Measurements from ENCODE around the gene SELENON.

Gene SELENON

DNA sequence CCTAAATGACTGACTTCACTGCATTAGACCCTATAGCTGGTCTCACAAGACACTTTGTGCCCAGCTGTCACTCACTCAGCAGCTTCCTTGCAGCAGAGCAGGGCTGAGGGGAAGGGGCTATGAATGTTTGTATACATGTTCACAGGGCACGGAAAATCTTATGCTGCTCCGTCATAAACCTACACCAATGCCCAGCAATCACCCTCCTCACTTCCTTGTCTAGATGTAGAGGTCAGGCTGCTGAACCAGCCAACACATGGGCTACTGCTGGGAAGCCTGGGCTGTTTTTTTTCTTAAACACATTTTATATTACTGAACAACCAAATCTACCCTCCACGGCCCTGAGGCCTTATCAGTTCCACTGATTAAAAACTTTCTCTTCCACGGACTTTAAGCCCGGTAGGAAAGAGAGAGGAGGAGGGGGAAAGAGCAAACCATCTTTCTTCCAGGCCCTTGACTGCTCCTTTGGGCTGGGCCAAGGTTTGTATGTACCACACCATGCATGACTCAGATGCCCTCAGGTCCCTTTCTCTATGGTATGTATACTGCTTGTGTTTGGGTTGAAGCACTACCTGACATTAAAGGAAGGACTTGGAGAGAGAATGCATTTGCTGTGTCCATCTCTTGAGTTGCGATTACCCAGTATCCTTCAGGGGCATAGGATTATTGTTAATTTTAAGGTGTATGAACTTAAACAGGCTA lies 32.5 kb downstream of the SELENON start:
- Histone ChIP-seq H4K8ac (ENCODE audit: low read depth, low read length) (no peak overlapping the region), H3K4ac (ENCODE audit: low read depth, low read length) (no peak overlapping the region), H2AK5ac (ENCODE audit: low read length) (no peak overlapping the region), H3K36me3 (ENCODE audit: control insufficient read depth in 1 of 2, insufficient read depth in 2 of 2, low read length in 2 of 2) (peaks cover 22 to 58% of the 10 kb centered on the region in 2 experiments), H3K9ac (ENCODE audit: low read length) (no peak overlapping the region), H2BK5ac (ENCODE audit: low read depth, low read length, poor library complexity) (no peak overlapping the region), H3K4me3 (ENCODE audit: low read depth, low read length) (no peak overlapping the region), H2BK12ac (ENCODE audit: low read length) (no peak overlapping the region), H3K4me2 (ENCODE audit: low read length) (no peak overlapping the region), H2AFZ (ENCODE audit: insufficient read depth, low read length, poor library complexity) (no peak overlapping the region), H3K27ac (ENCODE audit: low read depth, low read length) (no peak overlapping the region), H2BK120ac (ENCODE audit: insufficient read depth, low read length, poor library complexity) (no peak overlapping the region), H3K14ac (ENCODE audit: low read length) (no peak overlapping the region), H3K79me1 (ENCODE audit: low read length) (no peaks in the 10 kb centered on the region), H4K91ac (ENCODE audit: low read depth, low read length) (no peak overlapping the region), H3K9me3 (ENCODE audit: insufficient read depth, low read depth, low read length) (no peaks in the 10 kb centered on the region), H3K23ac (ENCODE audit: low read length) (no peak overlapping the region), H3K27me3 (ENCODE audit: insufficient read depth, low read length) (no peaks in the 10 kb centered on the region), H3K4me1 (ENCODE audit: control insufficient read depth in 1 of 2, insufficient read depth in 2 of 2, low read length in 2 of 2) (peaks cover 0 to 2% of the 10 kb centered on the region in 2 experiments), H3K79me2 (ENCODE audit: control insufficient read depth, insufficient read depth, low read length, poor library complexity) (no peaks in the 10 kb centered on the region), H4K12ac (ENCODE audit: low read depth, low read length) (no peak overlapping the region), H3K18ac (ENCODE audit: low read length) (no peak overlapping the region)
- peak; percentile 82 to 91 for DNase-seq
- no CpG with 5 or more reads among the region's 6 CpGs for WGBS (ENCODE audit: extremely low coverage, insufficient coverage, insufficient read length)

DNA sequence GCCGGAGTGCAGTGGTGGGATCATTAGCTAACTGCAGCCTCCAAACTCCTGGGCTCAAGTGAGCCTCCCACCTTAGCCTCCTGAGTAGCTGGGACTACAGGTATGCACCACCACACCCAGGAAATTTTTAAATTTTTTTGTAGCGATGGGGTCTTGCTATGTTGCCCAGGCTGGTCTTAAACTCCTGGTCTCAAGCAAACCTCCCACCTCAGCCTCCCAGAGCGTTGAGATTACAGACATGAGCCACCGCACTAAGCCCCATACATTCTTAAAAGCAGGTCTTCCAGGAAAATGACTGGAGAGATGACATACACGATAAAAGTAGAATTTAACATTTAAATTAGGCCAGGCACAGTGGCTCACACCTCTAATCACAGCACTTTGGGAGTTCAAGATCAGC lies 33.2 kb downstream of the SELENON start:
- Histone ChIP-seq H3K9ac (ENCODE audit: low read length) (no peak overlapping the region), H2BK5ac (ENCODE audit: low read depth, low read length, poor library complexity) (no peak overlapping the region), H3K4ac (ENCODE audit: low read depth, low read length) (no peak overlapping the region), H3K79me2 (ENCODE audit: control insufficient read depth, insufficient read depth, low read length, poor library complexity) (no peaks in the 10 kb centered on the region), H2BK120ac (ENCODE audit: insufficient read depth, low read length, poor library complexity) (no peak overlapping the region), H4K12ac (ENCODE audit: low read depth, low read length) (no peak overlapping the region), H3K18ac (ENCODE audit: low read length) (no peak overlapping the region), H3K14ac (ENCODE audit: low read length) (no peak overlapping the region), H3K27ac (ENCODE audit: low read depth, low read length) (no peak overlapping the region), H4K91ac (ENCODE audit: low read depth, low read length) (no peak overlapping the region), H2AFZ (ENCODE audit: insufficient read depth, low read length, poor library complexity) (no peak overlapping the region), H3K4me2 (ENCODE audit: low read length) (no peak overlapping the region), H4K8ac (ENCODE audit: low read depth, low read length) (no peak overlapping the region), H3K79me1 (ENCODE audit: low read length) (no peaks in the 10 kb centered on the region), H2AK5ac (ENCODE audit: low read length) (no peak overlapping the region), H3K4me1 (ENCODE audit: control insufficient read depth in 1 of 2, insufficient read depth in 2 of 2, low read length in 2 of 2) (peaks cover 0 to 2% of the 10 kb centered on the region in 2 experiments), H3K27me3 (ENCODE audit: insufficient read depth, low read length) (no peaks in the 10 kb centered on the region), H3K23ac (ENCODE audit: low read length) (no peak overlapping the region), H3K9me3 (ENCODE audit: insufficient read depth, low read depth, low read length) (no peaks in the 10 kb centered on the region), H2BK12ac (ENCODE audit: low read length) (no peak overlapping the region), H3K36me3 (ENCODE audit: control insufficient read depth in 1 of 2, insufficient read depth in 2 of 2, low read length in 2 of 2) (peaks cover 18 to 52% of the 10 kb centered on the region in 2 experiments), H3K4me3 (ENCODE audit: low read depth, low read length) (no peak overlapping the region)
- peak in 1 of 2 donors; percentile 9 for DNase-seq
- no CpG with 5 or more reads among the region's 5 CpGs for WGBS (ENCODE audit: extremely low coverage, insufficient coverage, insufficient read length)

- Histone ChIP-seq H3K9ac (ENCODE audit: low read length) (no peak overlapping the region), H3K27me3 (ENCODE audit: insufficient read depth, low read length) (no peaks in the 10 kb centered on the region), H3K36me3 (ENCODE audit: control insufficient read depth in 1 of 2, insufficient read depth in 2 of 2, low read length in 2 of 2) (peaks cover 9 to 39% of the 10 kb centered on the region in 2 experiments), H2AK5ac (ENCODE audit: low read length) (no peak overlapping the region), H2BK120ac (ENCODE audit: insufficient read depth, low read length, poor library complexity) (no peak overlapping the region), H3K4me3 (ENCODE audit: low read depth, low read length) (no peak overlapping the region), H4K12ac (ENCODE audit: low read depth, low read length) (no peak overlapping the region), H3K9me3 (ENCODE audit: insufficient read depth, low read depth, low read length) (no peaks in the 10 kb centered on the region), H2BK5ac (ENCODE audit: low read depth, low read length, poor library complexity) (no peak overlapping the region), H3K79me1 (ENCODE audit: low read length) (no peaks in the 10 kb centered on the region), H4K8ac (ENCODE audit: low read depth, low read length) (no peak overlapping the region), H2BK12ac (ENCODE audit: low read length) (no peak overlapping the region), H3K27ac (ENCODE audit: low read depth, low read length) (no peak overlapping the region), H3K18ac (ENCODE audit: low read length) (no peak overlapping the region), H3K4me2 (ENCODE audit: low read length) (no peak overlapping the region), H2AFZ (ENCODE audit: insufficient read depth, low read length, poor library complexity) (no peak overlapping the region), H3K79me2 (ENCODE audit: control insufficient read depth, insufficient read depth, low read length, poor library complexity) (no peaks in the 10 kb centered on the region), H3K4me1 (ENCODE audit: control insufficient read depth in 1 of 2, insufficient read depth in 2 of 2, low read length in 2 of 2) (peaks cover 0 to 2% of the 10 kb centered on the region in 2 experiments), H3K23ac (ENCODE audit: low read length) (no peak overlapping the region), H3K14ac (ENCODE audit: low read length) (no peak overlapping the region), H4K91ac (ENCODE audit: low read depth, low read length) (no peak overlapping the region), H3K4ac (ENCODE audit: low read depth, low read length) (no peak overlapping the region)
- WGBS (ENCODE audit: extremely low coverage, insufficient coverage, insufficient read length), result no CpG with 5 or more reads among the region's 3 CpGs
- no peak for DNase-seq
Measured at GRCh38 chr1:25834894-25835293, 34.9 kb downstream of the SELENON start.

DNA sequence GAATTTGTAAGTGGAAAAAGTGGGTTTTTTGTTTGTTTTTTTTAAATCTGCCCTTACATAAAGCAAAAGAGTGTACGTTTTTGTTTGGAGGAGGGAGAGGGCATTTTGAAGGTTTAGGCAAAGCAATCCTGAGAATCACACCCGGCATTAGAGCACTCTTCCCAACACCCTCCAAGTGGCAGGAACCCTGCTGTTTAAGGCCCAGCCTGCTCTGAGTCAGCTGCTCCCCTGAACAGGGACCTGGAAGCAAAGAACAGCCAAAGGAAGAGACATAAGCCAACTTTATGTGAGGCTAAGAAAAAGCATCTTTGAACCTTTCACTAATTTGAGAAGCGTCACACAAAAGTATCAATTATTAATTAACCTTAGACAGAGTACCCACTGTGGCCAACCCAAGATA lies 36.7 kb downstream of the SELENON start:
- Histone ChIP-seq H3K14ac (ENCODE audit: low read length) (no peak overlapping the region), H3K4me1 (ENCODE audit: control insufficient read depth in 1 of 2, insufficient read depth in 2 of 2, low read length in 2 of 2) (peaks cover 0 to 2% of the 10 kb centered on the region in 2 experiments), H3K4ac (ENCODE audit: low read depth, low read length) (no peak overlapping the region), H3K23ac (ENCODE audit: low read length) (no peak overlapping the region), H2AFZ (ENCODE audit: insufficient read depth, low read length, poor library complexity) (no peak overlapping the region), H3K4me3 (ENCODE audit: low read depth, low read length) (no peak overlapping the region), H3K18ac (ENCODE audit: low read length) (no peak overlapping the region), H4K91ac (ENCODE audit: low read depth, low read length) (no peak overlapping the region), H4K8ac (ENCODE audit: low read depth, low read length) (no peak overlapping the region), H2BK120ac (ENCODE audit: insufficient read depth, low read length, poor library complexity) (no peak overlapping the region), H3K36me3 (ENCODE audit: control insufficient read depth in 1 of 2, insufficient read depth in 2 of 2, low read length in 2 of 2) (peaks cover 6 to 24% of the 10 kb centered on the region in 2 experiments), H3K9me3 (ENCODE audit: insufficient read depth, low read depth, low read length) (no peaks in the 10 kb centered on the region), H3K9ac (ENCODE audit: low read length) (no peak overlapping the region), H4K12ac (ENCODE audit: low read depth, low read length) (no peak overlapping the region), H3K4me2 (ENCODE audit: low read length) (no peak overlapping the region), H3K79me2 (ENCODE audit: control insufficient read depth, insufficient read depth, low read length, poor library complexity) (no peaks in the 10 kb centered on the region), H3K79me1 (ENCODE audit: low read length) (no peaks in the 10 kb centered on the region), H3K27ac (ENCODE audit: low read depth, low read length) (no peak overlapping the region), H2BK5ac (ENCODE audit: low read depth, low read length, poor library complexity) (no peak overlapping the region), H2BK12ac (ENCODE audit: low read length) (no peak overlapping the region), H3K27me3 (ENCODE audit: insufficient read depth, low read length) (no peaks in the 10 kb centered on the region), H2AK5ac (ENCODE audit: low read length) (no peak overlapping the region)
- no CpG with 5 or more reads among the region's 3 CpGs for WGBS (ENCODE audit: extremely low coverage, insufficient coverage, insufficient read length)
- DNase-seq, result no peak

Measured in trophoblast cell (in vitro differentiated cells and primary cell).